HG03439 (cell line): ENCODE data around the gene SLC9A4.
A peak's percentile ranks its signal among the peaks of the same experiment; 100 is the strongest.

Experiments
- ATAC-seq: cut with Tn5 transposase; IDR thresholded peaks from one replicate; pipeline ENCODE4 v1.9.1; 2021; ENCODE audit warnings: mild to moderate bottlenecking, moderate library complexity; ENCODE audit not compliant: unreplicated experiment

The SLC9A4 gene, protein sequence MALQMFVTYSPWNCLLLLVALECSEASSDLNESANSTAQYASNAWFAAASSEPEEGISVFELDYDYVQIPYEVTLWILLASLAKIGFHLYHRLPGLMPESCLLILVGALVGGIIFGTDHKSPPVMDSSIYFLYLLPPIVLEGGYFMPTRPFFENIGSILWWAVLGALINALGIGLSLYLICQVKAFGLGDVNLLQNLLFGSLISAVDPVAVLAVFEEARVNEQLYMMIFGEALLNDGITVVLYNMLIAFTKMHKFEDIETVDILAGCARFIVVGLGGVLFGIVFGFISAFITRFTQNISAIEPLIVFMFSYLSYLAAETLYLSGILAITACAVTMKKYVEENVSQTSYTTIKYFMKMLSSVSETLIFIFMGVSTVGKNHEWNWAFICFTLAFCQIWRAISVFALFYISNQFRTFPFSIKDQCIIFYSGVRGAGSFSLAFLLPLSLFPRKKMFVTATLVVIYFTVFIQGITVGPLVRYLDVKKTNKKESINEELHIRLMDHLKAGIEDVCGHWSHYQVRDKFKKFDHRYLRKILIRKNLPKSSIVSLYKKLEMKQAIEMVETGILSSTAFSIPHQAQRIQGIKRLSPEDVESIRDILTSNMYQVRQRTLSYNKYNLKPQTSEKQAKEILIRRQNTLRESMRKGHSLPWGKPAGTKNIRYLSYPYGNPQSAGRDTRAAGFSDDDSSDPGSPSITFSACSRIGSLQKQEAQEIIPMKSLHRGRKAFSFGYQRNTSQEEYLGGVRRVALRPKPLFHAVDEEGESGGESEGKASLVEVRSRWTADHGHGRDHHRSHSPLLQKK

DNA sequence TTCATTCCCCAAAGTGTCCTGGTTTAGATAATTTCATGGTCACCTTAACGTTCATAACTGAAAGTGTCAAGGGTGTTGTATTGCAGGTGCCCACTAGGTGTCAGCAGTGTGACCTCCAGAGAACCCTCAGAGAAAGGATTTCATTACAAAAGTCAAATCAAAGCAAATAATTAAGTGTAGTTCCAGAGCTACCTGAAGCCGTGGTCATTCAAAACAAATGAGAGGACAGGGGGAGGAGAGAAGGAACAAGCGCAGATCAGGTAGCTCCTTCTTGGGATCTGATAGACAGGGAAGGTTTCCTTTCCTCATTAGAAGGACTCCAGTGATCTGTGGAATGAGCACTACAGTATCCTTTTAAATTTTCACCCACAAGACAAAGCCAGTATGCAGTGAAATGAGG lies at the start of gene SLC9A4:
Gene SLC9A4, plus strand, starts transcription at position 207 of the 400 bp plus-strand sequence. CDS start 534 bp downstream, outside the sequence.
- peak; percentile 63 for ATAC-seq

DNA sequence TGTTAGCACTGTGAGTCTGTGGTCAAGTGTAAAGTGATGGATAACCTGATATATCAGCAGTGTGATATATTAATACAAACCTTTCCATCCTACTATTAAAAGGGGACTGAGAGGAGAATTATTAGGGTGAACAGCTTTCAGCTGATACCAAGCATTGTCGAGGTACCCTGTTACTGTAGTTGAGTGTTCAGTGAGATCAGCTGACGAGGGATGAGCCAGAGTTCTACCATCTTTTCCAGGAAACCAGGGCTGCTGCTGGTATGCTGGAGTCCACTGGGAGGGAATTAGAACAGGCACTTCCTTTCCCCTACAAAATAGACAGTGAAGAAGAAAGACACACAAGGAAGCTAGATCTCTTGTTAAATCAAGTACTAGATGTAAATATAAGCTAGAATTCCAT lies 49.7 kb upstream of the SLC9A4 start:
- ATAC-seq = no peak

DNA sequence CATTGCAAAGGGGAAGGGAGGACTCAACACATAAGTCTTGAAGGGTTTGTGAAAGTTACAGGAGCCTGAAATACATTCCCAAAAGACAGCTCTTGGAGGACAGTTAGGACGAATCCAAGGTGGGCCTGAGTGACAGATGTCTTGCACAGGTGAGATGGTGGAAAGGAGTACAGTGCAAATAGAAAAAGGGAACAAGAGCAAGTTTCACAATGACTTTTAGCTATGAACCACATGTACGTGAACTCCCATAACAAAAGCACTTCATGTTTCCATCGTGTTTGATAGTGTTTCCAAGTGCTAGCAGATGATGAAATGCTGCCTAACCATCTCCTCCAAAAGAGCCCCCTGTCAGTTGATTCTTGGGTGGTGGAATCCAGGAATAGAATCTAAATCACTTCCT lies 48.3 kb upstream of the SLC9A4 start:
- peak; percentile 85 for ATAC-seq

DNA sequence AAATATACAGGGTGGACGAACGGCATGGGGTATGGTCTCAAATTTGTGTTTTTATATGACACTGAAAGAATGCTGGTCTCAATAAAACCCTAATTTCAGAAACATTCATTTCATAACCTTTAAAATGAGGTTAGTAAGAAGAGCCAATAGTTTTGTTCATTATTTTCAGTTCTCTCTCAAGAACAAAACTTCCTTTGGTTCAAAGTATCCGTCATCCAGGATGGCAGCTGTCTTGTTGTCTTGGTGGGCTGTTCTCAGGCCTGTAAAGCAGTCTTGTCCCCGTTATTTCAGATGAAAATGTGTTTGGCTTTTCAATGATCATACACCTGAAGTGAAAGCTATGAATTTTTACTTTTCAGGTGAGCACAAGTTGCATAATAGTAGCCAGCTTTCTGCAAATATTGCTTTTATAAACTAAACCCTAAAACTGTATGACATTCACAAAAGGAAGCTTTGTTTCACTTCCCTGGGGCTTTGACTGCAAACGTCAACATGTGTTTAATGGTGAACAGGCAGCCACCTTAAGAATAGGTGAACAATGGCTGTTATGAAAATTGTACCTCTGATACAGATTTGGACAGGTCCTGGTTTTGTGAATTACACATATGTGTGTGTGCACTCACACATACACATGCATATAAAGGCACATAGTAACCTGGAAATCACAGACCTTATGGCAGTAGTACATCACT lies 47.4 kb upstream of the SLC9A4 start:
- ATAC-seq = no peak

DNA sequence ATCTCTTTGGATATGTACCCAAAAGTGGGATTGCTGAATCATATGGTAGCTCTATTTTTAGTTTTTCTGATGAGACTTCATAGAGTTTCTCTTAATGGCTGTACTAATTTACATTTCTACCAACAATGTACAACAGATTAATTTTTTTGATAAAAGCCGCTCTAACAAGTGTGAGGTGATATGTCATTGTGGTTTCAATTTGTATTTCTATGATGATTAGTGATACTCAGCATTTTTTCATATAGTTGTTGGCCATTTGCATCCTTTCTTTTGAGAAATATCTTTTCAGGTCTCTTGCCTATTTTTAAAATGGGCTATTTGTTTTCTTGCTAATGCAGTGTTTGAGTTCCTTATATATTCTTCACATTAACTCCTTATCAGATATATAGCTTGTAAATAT lies 45.8 kb upstream of the SLC9A4 start:
- no peak for ATAC-seq

DNA sequence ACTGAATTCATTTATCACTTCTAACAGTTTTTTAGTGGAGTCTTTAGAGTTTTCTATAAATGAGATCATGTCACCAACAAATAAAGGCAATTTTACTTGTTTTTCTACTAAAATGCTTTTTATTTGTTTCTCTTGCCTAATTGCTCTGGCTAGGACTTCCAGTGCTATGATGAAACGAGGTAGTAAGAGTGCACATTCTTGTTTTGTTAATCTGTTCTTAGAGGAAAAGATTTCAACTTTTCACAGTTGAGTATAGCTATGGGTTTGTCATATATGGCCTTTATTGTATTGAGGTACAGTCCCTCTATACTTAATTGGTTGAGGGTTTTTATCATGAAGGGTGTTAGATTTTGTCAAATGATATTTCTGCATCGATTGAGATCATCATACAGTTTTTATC lies 44.5 kb upstream of the SLC9A4 start:
- no peak for ATAC-seq

DNA sequence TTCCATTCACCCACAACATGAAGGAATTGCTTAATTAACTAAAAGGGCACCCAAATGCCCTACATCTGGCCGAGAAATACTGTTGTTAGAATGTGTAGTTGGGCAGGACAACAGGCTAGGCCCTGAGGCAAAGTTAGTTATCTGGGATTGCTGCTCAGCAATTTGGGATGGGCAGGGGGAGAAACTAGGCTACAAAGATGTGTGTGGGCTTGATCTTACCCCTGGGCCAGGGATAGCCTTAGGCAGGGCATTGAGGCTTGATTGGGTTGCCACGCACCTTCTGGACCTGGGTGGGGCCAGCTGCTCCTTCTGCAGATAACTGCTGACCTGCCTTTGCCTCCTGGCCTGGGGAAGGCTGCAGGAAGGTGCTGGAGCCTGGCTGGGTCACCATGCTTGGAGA lies 40.6 kb upstream of the SLC9A4 start:
- no peak for ATAC-seq

DNA sequence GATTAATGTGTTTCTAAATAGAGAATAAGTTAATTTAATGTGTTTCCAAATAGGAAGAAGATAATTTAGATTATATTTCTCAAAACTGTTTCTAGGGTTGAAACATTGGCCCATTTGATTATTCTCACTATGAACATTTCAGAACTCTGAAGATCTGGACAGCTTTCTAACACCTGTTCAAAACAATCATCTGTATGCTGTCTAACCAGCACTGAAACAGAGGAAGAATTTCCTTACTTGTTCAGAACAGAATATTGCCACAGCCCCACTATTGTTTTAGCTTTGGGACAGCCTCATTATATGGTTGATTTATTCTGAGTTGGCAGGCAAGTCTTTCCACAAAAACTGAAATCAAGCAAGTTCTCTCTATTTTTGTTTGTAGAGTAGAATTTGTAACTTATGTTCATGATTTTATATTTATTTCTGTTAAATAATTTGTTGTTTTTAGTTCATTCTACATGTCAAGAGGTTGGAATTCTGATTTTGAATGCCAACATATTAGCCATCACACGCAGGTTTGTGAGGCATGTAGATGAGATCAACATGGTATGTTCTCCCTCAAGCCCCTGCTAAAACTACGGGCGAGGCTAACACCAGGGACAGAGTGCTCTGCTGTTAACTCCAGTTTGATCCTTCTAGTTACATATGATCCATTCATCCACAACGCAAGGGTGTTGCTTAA lies 38.9 kb upstream of the SLC9A4 start:
- no peak for ATAC-seq

DNA sequence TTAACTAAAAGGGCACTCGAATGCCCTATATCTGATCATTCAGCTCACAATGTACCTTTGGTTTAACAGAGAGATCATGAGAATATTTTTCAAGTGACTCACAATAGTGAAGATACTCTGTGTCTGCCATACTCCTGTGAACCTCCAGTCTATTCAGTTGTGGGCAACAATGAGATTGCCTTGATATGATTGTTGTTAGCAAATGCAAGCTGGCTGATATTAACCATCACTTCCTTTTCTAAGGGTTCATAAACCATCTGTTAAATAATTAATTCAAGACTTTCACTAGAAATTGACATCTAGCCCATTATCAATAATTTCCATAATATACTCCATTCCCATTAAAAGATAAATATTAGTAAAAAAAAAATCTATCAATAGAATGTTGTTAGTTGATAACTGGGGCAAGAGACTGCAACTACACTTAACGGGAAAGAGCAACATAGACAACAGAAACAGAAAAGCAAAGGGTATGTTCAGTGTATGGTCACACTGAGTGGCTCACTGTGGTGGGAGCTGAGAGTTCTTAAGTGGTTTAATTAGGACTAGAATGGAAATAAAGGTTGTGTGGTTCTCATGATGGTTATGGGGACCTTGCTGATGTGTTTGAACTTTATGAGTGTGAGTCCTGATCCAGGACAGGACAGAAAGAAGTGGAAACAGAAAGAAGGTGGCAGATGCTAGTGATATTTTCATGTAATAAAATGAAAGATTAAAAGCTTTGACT lies 38.2 kb upstream of the SLC9A4 start:
- ATAC-seq = no peak

DNA sequence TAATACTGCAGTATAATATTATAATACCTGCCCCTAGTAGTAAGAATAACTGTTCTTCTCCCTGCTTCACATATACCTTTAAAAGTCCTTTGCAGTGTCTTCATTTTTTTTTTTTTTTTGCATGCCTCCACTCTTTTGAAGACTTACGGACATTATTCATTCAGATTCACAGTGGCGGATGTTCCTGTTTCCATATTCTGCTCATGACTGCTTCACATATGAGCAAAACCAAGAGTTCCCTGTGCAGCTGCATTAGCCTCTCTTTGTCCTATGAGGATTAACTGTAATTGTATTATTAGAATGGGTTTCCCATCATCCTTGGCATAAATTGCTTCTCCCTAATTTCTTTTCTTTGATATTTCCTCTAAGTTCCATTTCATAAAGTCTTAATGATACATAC lies 37.3 kb upstream of the SLC9A4 start:
- no peak for ATAC-seq

DNA sequence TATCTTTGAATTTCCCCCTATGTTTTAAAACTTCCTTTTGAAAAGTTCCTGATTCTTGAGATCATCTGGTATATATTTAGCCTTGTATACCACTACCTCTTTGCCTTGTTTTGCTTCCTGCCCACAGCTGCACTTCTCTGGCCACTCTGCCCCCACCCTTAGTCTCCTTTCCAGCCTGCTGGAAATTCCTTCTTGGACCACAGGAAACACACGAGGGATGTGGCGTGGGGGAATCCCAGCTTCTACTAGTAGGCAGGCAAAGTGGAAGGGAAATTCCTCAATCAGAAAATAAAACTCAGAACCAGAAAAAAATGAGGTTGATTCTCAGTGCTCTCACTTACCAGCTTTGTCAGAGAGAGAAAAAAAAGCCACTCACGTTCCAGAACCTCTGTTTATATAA lies 36.7 kb upstream of the SLC9A4 start:
- no peak for ATAC-seq

DNA sequence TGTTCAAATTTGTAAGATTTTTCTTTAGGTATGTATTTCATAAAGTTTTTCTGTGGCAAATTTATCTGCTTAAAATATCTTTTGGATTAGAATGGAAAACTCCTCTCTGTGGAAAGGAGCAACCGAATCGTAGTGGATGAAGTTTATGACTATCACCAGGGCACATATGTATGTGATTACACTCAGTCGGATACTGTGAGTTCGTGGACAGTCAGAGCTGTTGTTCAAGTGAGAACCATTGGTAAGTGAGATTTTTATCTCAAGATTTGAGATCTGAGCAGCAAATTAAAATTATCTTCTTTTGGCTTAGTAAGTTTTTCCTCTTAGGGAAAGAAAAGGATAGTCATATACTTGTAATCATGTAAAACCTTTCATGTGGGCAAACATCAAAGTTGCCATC lies 35.9 kb upstream of the SLC9A4 start:
- no peak for ATAC-seq

DNA sequence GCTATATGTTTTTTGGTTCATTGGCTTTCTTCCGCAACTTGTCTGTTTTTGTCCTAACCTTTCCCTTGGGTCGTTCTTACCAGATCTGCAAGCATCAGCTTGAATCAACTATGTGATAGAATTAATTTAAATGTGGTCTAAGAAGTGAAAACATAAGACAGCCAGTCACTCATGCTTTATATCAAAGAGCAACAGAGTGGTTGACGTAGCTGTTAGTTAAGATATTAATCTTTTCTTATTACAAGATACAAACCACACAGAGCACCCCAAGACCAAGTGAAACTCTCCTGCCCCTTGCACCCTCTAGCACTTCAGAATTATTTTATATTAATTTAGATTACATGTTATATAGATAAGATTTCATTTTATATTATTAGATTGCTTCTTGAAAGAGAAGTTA lies 34.9 kb upstream of the SLC9A4 start:
- no peak for ATAC-seq

DNA sequence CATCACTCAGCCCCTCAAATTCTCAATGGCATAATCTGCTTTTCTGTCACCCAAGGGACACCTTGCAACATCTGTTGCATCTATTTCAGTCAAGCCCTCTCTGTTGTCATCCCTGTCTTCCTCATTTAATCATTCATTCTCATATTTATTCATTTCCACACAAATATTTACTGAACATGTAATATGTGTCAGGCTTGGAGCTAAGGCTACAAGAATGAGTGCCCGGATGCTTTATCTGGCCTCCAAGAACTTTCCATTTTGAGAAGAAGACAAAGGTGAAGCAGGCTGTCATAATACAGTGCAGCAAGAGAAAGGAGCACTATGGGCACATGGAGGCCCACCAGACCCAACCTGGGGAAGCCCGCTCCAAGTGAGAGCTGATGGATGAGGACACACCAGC lies 34.4 kb upstream of the SLC9A4 start:
- ATAC-seq = no peak

DNA sequence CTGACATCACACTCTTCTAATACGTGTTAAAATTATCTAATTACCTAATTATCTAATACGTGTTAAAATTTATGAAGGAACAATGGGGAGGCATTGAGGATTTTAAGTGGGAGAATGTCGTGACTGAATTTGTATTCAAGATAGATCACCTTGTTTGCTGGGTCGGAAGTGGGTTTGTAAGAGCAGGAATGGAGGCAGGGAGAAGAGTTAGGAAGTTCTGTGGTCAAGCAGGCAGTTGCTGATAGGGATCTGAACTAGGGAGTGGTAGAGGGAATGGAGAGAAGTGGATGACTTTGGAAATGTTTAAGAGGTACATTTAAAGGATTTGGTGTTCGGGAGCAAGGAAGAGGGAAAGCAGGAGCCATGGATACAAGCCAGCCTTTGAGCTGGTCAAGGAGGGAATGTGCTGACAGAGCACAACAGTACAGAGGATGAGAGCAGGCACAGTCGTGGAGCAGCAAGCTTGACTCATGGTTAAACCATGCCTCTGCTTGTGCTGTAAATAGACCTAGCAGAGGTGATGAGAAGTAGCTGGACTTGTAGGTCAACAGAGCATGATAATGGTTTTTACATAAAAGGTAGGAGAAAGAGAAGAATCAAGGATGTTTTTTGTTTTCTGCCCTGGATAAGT lies 33.8 kb upstream of the SLC9A4 start:
- ATAC-seq = no peak

DNA sequence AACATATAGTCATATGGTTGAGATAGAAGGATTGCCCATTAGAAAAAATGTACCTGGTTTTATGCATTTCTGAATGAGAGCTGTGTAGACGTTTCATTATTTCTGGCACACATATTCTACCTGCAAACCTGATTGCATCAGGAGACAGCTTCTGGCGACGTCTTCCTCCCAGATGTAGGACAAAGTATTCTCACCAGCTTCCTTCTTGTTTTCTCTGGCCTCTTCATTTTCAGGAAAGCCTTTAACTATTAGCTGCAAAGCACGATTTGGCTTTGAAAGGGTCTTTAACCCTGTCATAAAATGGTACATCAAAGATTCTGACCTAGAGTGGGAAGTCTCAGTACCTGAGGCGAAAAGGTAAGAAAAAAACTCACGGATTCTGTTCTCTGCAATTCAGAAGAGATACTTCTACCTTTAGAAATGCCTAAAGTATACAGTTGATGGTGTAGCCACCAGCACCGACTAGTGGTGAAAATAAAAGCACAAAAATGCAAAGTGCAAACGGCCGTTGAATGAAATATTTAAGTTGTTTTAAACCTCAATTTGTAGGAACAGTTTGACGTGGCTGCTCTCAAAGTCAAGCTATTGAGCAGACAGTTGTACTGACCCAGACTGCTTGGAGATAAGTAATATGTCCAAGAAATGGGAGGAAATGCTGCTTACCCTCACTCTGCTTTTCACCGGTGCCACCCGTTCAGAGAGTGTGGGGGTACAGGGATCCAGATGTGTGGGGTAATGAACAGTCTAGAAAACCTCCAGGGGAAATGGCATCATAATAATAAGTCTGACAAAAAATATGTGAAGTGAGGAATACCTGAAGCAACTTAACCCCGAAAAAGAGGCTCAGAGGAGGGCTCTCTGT lies 29.8 kb upstream of the SLC9A4 start:
- no peak for ATAC-seq

DNA sequence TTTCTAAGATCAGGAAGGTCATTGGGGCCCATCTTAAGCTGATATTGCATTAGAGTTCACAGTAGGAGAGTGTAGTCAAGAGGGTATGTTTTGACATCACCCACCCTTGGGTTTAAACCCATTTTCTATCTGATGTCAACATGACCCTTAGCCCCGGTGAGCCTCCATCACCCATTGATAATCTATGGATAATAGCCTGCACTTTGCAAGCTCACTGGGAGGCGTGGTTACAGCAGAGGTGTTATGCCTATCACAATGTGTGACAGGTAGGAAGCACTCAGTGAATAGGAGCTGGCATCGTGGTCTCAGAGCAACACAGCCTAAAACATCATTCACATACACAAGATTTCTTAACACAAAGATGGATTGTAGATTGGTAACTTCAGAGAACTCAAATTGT lies 28.8 kb upstream of the SLC9A4 start:
- ATAC-seq = no peak

DNA sequence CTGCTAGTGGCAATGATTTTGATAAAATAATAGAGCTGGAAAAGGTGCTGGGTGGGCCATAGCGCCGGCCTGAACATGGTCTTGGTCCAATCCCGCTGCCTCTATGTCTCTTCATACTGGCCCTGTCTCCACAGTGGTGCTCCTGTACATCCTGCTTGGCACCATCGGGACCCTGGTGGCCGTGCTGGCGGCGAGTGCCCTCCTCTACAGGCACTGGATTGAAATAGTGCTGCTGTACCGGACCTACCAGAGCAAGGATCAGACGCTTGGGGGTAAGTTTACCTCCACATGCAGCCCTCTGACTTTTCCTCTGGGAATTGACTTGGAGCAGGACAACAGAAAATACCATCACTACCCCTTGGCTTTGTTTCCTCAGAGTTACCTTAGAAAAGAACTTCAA lies 26.1 kb upstream of the SLC9A4 start:
- ATAC-seq = no peak

DNA sequence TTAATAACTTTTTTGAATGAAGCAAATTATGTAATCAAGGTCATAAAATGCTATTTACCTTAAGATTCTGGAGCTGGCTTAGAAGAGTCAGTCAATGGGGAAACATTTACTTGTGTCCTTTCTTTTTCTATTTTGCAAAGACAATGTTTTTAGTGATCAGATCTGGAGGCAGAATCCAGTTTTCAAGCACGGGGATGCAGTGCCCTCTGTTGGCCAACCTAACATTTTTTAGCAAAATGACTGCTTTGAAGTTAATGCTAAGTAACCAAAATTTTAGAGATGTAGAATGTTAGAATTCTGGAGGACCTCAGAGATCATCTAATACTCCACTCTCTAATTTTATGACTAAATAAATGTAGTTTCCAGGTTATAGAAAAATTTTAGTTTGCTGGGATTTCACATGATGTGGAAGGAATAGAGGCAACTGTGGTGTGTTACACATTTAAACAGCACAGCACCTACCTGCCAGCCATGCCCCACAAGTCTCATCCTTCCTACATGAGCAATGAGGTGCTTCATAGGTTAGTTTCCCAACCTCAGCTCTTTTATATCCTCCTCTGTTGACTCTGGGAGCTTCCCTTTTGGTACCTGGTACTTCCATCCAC lies 23.6 kb upstream of the SLC9A4 start:
- ATAC-seq = no peak
